Stomach smooth muscle (tissue), 2 donors: Measurements from ENCODE around the gene FBXW5.

Experiments used
- H3K27ac ChIP-seq: one replicate; pipeline ENCODE4 v1.7.0; 2013; ENCODE audit warnings: mild to moderate bottlenecking, low read length, inconsistent platforms
- H3K27me3 ChIP-seq, 2 donors: one replicate each; pipeline ENCODE4 v1.7.0; 2013; ENCODE audit warnings: low read length in 2 of 2; ENCODE audit not compliant: insufficient read depth in 2 of 2, control insufficient read depth in 1 of 2
- H3K36me3 ChIP-seq, 2 donors: one replicate each; pipeline ENCODE4 v1.7.0; 2013; ENCODE audit warnings: low read length in 2 of 2; ENCODE audit not compliant: control insufficient read depth in 2 of 2, insufficient read depth in 2 of 2
- H3K4me1 ChIP-seq: one replicate; pipeline ENCODE4 v1.7.0; 2013; ENCODE audit warnings: low read length; ENCODE audit not compliant: control insufficient read depth, insufficient read depth
- H3K4me3 ChIP-seq, 2 donors: one replicate each; pipeline ENCODE4 v1.7.0; 2013; ENCODE audit warnings: low read length in 2 of 2
- H3K9ac ChIP-seq, 2 donors: one replicate each; pipeline ENCODE4 v1.7.0; 2013; ENCODE audit warnings: low read length in 2 of 2, mild to moderate bottlenecking in 1 of 2
- H3K9me3 ChIP-seq, 2 donors: one replicate each; pipeline ENCODE4 v1.7.0; 2013; ENCODE audit warnings: low read length in 2 of 2; ENCODE audit not compliant: control insufficient read depth in 2 of 2
- donor health status: healthy.
- donor health status: Pancreatic carcinoma.

Gene FBXW5

GRCh38 chr9:136983656-136984314 lies 39.2 kb upstream of the FBXW5 start:
- Histone ChIP-seq H3K9me3 (no peaks in the 10 kb centered on the region), H3K4me3 (no peak overlapping the region), H3K36me3 (no peaks in the 10 kb centered on the region), H3K4me1 (no peaks in the 10 kb centered on the region), H3K27me3 (peaks cover 21 to 25% of the 10 kb centered on the region in 2 donors), H3K9ac (no peak overlapping the region), H3K27ac (no peak overlapping the region)

- Histone ChIP-seq H3K9me3 (no peaks in the 10 kb centered on the region), H3K36me3 (no peaks in the 10 kb centered on the region), H3K27me3 (peaks cover 21 to 25% of the 10 kb centered on the region in 2 donors), H3K4me3 (no peak overlapping the region), H3K4me1 (peaks cover under 1% of the 10 kb centered on the region), H3K9ac (no peak overlapping the region), H3K27ac (no peak overlapping the region)
These were observed 38.6 kb upstream of the FBXW5 start for GRCh38 chr9:136983167-136983566.

- Histone ChIP-seq H3K4me3 (no peak within 1 kb of the TSS), H3K9me3 (no peaks in the 10 kb centered on the region), H3K4me1 (peaks cover 8% of the 10 kb centered on the region), H3K27ac (no peak within 1 kb of the TSS), H3K27me3 (peaks cover 21 to 32% of the 10 kb centered on the region in 2 donors), H3K9ac (no peak within 1 kb of the TSS), H3K36me3 (no peaks in the 10 kb centered on the region)
These were observed 37.9 kb upstream of the FBXW5 start, which contains the start of gene LCNL1 for GRCh38 chr9:136982232-136983051. TSS of gene LCNL1 (plus strand) at chr9:136982993. CDS start at chr9:136983587, 594 bp downstream.

GRCh38 chr9:136981588-136982231 lies 37.2 kb upstream of the FBXW5 start:
- H3K4me3 ChIP-seq: no peak overlapping the region
- peaks cover 14% of the 10 kb centered on the region for H3K4me1 ChIP-seq
- no peaks in the 10 kb centered on the region for H3K9me3 ChIP-seq
- no peak overlapping the region for H3K9ac ChIP-seq
- peaks cover 22 to 32% of the 10 kb centered on the region in 2 donors for H3K27me3 ChIP-seq
- H3K36me3 ChIP-seq: no peaks in the 10 kb centered on the region
- H3K27ac ChIP-seq: no peak overlapping the region

- Histone ChIP-seq H3K4me3 (no peak overlapping the region), H3K4me1 (peaks cover 14% of the 10 kb centered on the region), H3K27me3 (peaks cover 19 to 28% of the 10 kb centered on the region in 2 donors), H3K9ac (no peak overlapping the region), H3K9me3 (no peaks in the 10 kb centered on the region), H3K36me3 (no peaks in the 10 kb centered on the region), H3K27ac (no peak overlapping the region)
These were observed 36.3 kb upstream of the FBXW5 start for GRCh38 chr9:136980669-136981478.

- Histone ChIP-seq H3K36me3 (no peaks in the 10 kb centered on the region), H3K9me3 (no peaks in the 10 kb centered on the region), H3K4me3 (no peak overlapping the region), H3K9ac (no peak overlapping the region), H3K27me3 (peaks cover 17 to 19% of the 10 kb centered on the region in 2 donors), H3K4me1 (peaks cover 18% of the 10 kb centered on the region), H3K27ac (no peak overlapping the region)
These were observed 35.4 kb upstream of the FBXW5 start for GRCh38 chr9:136979769-136980587.

GRCh38 chr9:136978865-136979544 lies 34.5 kb upstream of the FBXW5 start:
- H3K9me3 ChIP-seq: no peaks in the 10 kb centered on the region
- no peak overlapping the region for H3K9ac ChIP-seq
- H3K4me3 ChIP-seq: no peak overlapping the region
- H3K27ac ChIP-seq: no peak overlapping the region
- H3K36me3 ChIP-seq: no peaks in the 10 kb centered on the region
- H3K4me1 ChIP-seq: peaks cover 19% of the 10 kb centered on the region
- peaks cover 12 to 13% of the 10 kb centered on the region in 2 donors for H3K27me3 ChIP-seq

GRCh38 chr9:136978073-136978864 lies 33.7 kb upstream of the FBXW5 start:
- H3K9ac ChIP-seq: no peak overlapping the region
- H3K27me3 ChIP-seq: peaks cover 6 to 7% of the 10 kb centered on the region in 2 donors
- peaks cover 19% of the 10 kb centered on the region for H3K4me1 ChIP-seq
- no peaks in the 10 kb centered on the region for H3K36me3 ChIP-seq
- no peaks in the 10 kb centered on the region for H3K9me3 ChIP-seq
- H3K27ac ChIP-seq: no peak overlapping the region
- H3K4me3 ChIP-seq: peak overlapping the region; percentile 25 to 66

GRCh38 chr9:136977649-136978072 lies 33.1 kb upstream of the FBXW5 start:
- Histone ChIP-seq H3K4me1 (peaks cover 19% of the 10 kb centered on the region), H3K27ac (no peak overlapping the region), H3K4me3 (peak overlapping the region; percentile 25 to 66), H3K9ac (no peak overlapping the region), H3K36me3 (no peaks in the 10 kb centered on the region), H3K9me3 (no peaks in the 10 kb centered on the region), H3K27me3 (peaks cover 5 to 7% of the 10 kb centered on the region in 2 donors)
